Hematopoietic multipotent progenitor cell treated with erythropoietin and hydrocortisone succinate and interleukin-3 and kit ligand, for 17 days (in vitro differentiated cells): Measurements from ENCODE around the gene CADM1.

Source experiments
- DNase-seq: peaks from one replicate; pipeline ENCODE4 v3.0.0-alpha.2; 2015; ENCODE audit warnings: low spot score

Gene CADM1

DNA sequence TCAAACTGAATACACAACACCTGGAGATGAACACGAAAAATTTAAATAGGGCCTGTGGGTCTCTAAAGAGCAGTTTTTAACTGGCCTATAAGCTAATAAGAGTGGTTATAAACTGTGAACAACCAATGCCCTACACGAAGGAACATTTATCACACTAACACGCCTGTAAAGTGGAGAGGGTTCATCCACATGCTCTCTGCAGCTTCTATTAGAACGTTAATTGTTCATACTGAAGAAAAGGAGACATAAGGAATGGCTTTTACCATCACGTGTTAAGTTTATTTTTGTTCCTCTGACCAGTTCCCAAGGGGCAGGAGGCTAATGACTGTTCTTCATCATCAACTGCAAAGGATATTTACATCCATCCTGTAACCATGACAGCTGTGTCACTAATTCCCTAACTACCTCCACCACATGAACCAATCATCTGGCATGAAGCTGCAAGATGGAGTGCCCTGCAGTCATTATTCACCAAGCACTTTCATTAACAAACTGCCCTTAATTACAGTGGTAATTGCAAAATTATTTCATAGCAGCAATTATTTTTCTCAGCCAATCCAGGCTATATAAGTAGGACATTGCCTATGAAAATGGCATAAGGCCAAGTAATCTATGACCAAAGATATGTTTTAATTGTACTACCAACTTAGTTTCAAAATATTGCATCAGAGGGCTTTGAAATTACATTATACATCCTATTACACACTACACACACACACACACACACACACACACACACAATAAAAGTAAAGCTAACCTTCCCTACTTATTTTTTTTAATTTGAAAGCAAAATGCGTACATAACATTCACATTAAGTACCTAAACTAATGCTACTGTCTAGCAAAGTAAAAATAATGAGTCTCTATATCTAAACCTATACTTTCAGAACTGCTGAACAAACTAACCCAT, 186.7 kb downstream of the CADM1 start:
- no peak for DNase-seq

DNA sequence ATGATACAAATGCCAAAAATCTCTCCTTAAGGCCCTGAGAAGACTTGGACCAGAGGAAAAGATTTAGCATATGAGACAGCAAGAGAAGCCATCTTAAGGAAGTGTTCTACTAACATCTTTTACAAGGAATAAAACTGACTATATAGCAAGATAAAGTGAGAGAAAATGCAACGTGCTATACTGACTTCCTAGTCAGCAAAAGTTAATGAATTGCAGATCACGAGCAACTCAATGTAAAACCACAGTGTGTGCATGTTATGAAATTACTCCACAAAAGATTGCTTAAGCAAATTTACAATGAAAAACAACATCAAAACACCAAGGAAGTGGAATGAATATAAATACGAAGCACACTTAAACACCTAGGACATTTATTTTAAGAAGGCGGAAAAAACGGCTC, 187.5 kb downstream of the CADM1 start:
- no peak for DNase-seq

DNA sequence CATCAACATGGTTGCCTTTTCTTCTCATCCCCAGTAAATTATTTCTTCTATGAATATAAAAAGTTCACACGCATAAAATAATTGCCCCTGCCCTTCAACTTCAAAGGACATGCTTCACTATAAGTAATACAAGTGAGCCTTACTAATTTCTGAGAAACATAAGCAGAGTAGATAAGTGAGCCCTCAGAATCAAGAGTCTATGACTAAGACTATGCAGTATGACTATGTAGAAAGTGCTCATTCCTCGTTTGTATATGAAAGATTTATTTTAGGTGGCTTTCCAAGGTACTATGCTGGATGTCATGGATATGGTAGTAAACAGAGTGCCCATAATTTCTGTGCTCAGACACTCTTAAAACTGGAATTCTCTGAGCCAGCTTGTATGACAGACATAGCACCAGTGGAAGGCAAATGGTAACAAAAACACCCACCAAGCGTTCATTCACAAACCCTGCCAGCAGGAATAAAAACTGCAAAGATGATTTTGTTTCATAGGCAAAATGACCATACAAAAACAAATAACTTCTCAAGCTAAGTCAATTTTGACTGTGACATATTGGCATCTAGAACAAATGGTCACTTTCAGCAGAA, 189.8 kb downstream of the CADM1 start:
- no peak for DNase-seq

DNA sequence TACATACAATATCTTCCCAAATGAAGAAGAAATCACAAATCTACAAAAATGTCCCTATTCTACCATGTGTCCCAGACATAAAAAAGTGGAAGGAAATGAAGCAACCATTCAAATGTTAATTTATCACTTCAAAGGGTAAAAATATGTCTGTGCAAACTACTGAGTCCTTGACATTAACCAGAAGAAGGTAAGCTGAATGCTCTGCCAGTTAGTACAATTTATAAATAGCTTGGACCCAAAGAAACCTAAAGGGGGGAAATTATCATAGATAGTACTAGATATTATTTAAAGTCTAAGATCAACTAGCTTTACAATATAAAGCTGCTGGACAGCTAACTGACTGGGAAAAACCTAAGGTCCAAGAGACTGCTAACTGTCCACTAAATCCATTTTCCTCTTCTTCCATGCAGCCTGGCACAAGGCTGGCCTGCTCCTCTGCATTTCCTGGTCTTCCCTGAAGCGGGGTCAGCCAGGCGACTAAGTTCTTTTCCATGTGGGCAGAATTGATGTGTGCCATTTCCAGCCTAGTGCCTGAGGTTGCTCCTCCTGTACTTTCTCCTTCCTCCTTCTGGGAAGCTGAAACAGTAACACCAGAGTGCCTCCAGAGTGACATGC, 190.9 kb downstream of the CADM1 start:
- no peak for DNase-seq

DNA sequence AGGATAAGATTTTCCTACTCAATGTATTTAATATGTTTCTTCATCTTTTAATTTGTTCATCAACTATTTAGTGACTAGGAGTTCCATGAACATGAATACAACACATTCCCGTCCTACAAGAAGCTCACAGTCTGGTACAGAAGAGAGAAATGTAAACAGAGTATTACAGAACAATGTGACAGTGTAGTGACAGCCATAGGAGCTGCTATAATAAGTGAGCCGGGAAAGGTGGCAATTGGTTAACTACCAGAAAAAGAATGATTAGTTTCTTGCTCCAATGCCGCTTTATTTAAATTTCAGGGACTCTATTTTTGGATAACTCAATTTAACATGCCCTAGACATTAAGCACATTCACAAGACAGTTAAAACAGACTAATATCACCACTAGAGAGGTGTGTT, 192.3 kb downstream of the CADM1 start:
- DNase-seq = no peak

DNA sequence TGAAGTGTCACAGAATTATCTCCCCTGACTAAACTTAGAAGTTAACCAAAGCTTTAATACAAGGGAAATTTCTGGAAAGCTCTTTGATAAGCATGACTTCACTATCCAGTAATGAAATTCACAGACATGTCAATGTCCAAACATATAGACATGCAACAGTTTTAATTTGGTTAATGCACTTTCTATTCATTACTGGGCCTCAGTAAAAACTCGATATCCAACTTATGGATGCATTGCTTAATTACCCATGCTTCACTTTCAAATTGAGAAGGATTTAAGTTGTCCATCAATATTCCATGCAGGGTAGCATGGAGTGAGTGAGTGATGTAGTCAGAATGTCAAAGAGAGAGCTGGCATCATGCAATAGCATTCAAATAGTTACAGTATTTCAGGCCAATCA, 197.5 kb downstream of the CADM1 start:
- no peak for DNase-seq

DNA sequence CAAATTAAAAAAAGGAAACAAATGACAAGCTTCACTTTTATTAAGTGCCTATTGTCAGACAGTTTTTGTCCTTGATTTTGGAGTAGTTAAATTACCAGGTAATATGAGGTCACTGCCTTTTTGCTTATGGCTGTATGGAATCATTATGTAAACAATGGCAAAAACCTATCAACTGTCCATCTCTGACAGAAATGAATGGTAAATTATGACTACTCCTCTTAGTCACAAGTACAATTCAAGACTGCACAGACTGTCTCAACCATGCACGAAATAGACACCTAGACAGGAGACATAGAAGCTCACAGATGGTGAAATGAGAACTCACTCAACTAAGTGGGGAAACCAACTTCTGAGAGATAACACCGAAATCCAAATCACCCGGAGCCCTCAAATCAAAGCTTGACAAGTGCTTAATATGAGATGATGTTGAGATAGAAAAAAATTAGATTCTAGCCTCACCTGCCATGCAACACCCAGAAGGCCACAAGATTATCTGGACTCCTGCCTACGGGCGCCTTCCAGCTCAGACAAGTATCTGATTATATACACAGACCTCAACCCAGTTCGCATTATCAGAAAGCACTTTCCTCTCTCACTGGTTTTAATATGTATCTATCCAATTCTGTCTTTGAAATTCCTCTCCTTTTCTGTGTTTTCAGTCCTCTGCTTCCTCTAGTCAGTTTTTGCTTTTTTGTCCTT, 199.3 kb downstream of the CADM1 start:
- no peak for DNase-seq

DNA sequence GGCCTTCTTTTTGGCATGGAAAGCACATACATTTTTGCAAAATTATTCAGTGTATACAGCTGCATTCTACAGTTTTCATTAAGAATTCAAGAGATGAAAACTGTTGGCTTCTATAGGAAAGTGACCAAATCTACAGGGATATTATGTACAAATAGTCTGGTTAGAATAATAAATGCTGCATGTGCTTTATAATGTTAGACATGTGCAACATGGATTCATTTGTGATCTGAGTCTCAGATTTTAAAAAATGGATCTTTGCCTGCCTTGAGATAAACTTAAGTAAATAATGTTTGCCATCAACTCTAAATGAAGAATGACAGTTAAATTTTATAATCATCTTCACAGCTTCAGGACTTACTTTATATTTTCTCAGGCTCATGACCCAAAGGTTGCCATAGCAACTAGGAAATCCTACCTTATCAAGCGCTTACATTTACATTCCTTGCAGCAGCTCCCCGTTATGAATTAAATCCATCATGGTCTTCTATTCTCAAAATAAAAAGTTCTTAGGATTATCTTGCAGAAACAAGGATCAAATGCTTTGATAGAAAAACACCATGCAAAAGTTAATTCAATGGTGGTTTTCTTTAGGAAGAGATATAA, 200.2 kb downstream of the CADM1 start:
- DNase-seq = no peak

DNA sequence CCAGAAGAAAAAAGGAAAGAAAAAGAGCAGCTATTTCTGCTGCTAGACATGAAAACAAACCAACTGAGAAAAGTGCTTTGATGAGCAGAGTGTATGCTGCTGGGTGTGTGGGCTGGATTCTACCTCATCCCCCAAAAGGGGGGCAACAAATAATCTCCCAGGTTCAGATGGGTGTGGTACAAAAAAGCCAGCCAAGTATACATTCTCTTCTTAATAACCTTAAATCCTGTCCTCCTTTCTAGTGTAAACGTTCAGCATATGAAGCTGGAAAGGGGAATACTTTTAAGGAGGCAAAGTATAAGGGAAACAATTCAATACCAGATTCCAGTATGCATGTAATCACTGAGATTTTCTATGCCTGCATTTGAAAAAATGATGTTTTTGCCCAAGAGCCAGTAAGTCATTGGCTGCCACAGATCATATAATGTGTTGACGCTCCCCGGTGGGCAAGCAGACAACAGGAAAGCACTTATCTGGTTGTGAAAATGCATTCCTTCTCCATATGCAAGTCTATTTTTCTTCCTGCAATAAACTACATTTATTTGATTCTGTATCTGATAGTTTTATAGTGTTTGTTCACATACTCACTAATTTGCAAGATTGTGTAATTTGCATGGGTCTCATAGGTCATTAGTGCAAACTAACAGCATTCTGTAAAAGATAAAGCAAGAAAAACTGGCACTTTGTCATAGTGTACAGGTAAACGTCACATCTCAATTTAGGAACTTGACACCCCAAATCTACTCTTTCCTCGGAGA, 201.1 kb downstream of the CADM1 start:
- DNase-seq = no peak

DNA sequence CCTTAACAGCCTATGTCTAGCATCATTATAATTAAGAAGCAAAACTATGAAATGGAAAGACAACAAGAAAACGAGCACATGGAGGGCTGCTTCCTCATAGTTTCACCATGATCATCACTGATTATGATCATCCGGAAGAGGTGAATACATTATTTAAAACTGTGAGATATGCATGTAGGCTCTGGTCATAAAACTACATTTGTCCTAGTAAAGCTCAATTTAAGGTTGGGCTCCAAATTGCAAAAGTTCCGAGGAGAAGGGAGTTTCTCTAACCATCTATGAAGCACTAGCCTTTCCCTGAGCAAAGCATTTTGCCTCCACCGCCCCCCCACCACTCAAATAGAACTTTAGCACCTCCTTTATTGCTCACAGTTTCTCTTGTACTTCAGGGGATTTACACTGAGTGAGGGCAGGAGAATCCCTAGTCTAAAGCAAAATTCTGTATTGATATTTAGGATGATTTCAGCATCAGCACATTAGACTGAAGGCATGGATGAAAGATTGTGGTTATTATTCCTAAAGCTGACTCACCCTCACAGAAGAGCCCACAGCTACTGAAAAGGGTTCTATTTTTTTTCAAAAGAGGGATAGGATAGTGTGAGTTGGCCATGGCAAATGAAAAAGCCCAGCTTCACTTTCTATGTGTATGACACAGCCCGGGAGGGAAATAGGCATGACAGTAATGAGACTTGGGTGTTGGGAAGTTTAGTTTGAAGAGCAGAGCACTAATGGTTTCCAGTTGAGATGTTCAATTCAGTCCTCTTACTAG, 203.4 kb downstream of the CADM1 start:
- no peak for DNase-seq

DNA sequence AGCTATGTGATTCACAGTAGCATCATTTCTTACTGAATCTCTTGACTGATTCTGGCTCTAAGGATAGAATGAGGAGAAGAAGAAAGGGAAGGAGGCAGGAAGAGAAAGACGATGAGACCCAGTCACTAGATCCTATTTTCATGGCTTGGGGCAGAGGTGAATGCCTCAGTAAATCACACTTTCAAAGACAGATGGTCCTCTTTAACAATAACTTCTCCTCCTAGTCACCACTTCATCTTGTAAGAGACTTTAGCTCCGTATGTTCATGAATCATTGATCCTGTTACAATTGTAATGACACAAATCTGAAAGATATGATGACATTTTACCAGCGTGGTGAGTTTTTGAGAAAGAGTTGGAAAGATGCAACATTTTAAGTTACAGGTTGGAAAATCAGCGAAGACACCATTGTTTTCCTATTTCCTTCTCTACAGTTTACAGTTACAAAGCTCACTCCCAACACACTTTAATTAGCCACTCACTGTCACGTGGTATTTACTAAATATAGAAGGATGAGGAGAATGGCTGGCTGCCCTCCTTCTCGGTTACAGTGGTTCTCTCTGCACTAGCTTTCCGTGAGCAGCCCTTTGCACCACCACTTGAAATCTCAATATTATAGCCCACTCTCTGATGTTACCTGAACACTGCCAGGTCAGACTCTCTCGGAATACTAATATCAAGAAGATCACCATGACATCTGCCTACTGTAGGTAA, 205.8 kb downstream of the CADM1 start:
- no peak for DNase-seq

DNA sequence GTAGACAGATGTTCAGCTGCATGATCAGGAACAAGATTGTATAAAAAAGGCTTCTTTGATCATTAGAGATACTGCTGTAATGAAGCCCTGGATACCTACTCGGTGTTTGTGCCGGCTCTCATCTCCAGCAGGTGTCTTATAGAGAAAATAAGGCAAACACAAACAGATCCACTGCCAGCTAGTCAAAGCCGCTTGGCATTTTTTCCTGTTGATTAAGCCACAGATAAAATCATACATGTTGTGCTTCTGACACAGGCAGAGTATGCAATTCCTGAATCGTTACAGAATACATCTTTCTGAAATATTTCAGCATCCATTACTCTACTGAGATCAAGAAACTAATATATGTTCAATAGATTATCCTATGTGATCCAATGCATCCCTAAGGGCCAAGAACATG, 206.9 kb downstream of the CADM1 start:
- no peak for DNase-seq

DNA sequence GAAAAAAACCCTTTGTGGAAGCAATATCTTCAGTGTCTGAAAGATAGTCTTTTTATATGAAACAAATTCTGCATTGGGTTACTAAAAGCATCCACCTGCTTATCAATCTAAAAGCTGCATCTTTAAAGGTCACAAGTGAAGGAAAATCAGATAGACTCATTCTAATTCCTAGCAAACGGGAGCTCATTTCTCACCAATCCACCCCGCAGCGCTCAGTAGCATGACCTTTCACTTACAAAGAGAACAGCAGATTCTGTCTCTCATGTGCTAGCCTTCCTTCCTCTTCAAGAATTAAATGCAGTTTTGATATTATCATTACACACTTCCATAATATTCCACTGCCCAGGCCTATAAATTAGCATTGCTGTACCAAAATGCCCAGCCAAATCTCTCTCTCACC, 212.9 kb downstream of the CADM1 start:
- DNase-seq = no peak

DNA sequence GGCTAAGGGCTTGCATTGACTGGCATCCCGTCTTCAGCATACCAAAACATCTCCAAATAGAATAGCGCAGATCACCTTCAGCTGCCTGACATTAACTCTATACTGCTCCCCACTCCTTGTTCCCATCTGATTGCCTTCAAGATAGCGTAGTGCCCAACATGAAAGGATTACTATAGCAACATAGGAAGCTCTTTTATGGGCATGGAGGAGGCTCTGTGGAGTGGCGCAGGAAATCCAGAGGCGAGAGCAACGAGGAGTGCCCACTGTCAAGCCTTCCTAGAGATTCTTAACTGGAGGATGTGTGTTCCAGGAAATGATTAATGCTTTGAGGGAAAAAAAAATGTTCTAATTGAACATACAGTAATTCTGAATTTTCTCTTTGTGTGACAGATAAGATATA, 213.3 kb downstream of the CADM1 start:
- DNase-seq = no peak

DNA sequence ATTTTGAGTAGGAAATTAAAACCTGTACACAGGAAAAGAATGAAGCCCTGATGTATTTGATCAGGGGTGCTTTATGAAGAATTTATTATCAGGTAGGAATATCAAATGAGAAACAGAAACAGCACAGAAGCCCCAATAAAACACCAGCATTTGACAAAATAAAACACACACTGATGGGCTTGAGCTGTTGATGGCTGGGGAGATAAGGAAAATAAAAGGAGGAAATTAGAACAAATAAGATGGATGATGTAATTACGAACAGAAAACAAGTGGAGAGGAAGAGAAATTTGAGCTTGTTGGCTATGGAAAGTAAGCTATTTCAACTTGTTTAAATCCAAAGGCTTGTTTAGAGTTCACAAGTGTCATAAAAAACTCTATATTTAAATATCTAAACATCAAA, 213.7 kb downstream of the CADM1 start:
- no peak for DNase-seq

DNA sequence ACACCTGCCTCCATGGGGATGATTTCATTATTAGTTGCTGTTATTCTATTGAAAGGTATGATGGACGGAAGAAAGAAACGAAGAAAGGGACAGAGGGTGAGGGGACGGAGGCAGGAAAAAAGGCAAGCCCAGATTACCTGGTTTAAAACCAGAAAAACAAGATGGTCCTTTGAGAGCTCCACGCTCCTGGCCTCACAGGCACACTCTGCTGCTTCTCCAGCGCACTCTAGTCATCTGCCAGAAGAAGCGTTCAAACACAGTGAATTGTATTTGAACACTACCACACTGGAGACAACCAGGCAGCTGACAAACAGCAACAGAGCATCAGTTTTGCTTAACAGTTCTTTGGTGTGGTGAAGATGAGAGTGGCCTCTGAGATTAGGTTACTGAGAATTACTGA, 216.9 kb downstream of the CADM1 start:
- no peak for DNase-seq

DNA sequence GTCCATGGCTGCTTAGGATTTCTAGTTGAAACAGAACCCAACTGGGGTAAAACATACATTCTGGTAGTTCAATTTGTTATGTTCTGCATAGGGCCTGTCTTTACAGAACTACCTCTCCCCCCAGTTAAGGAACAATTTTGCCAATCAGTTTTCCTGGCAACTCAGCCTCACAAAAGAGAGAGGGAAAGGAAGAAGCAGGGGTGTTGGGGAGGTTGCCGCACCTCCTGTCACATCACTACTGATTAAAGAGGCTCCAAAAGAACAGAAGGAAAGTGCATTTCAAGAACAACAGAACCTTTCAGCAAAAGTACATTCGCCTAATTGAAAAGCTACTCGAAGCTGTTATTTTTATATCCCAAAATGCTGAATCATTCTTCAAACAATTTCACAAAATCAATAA, 217.6 kb downstream of the CADM1 start:
- no peak for DNase-seq

DNA sequence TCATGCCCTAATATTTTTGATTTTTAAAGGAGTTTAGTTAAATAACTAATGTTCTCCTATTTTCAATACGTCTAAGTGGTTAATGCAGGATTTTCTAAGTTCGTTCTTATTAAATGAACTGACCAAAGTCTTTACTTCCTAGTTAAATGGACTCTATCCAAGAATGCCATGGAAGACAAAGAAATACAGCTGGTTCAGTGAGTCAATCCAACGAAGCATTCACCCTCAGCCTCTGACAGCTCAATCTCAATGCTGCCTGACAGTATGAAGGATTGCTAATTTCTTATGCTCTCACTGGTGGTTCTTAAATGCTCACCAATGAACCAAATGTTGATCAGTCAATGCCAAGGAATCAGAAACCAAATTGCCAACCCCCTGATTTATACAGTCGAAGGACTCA, 219.4 kb downstream of the CADM1 start:
- no peak for DNase-seq

DNA sequence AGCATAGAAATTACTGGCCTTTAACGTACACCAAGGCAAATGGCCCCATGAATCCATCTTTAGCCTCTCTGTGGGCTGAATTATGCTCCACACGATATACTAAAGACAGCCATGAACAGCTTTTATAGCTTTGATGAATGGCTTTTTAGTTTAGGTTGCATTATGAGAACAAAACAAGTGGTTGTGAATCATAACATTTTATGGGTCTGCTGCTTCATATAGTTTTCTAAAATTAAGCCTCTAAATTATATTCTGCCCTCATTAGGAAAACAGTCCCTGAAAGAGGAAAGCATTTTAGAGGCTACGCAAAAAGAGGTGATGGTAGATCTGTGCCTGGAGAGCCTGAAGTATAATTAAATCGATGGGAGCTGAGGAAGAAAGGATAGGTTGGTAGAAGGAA, 221.3 kb downstream of the CADM1 start:
- DNase-seq = no peak

DNA sequence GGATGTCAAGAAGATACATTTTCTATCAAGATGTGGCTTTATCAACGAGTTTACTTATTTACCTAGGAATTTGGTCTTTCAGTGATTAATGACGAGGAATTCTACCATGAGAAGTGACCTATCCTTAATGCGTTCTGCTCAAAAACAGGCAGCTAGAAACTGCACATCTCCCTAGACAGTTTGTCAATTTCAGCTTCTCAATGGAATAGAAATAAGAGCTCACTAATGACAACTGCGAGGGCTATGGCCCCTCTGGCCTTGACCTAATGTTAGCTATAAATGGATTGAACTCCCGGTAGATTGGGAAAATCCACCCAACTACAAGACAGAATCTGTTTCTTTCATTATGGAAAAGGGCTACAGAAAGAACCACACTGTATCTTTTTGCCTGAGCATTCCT, 223.4 kb downstream of the CADM1 start:
- no peak for DNase-seq
